Tongue (tissue), 2 donors: ENCODE results near the gene MARCKS. TPM values are rescaled to one million over a fixed set of nuclear protein-coding genes. Genes with fewer than 3 reads are reported as not detected.
A peak's percentile ranks its signal among the peaks of the same experiment; 100 is the strongest.
"Not testable (repeated sequence)": the region's sequence is repeated elsewhere in the genome, so short reads cannot be mapped to it uniquely, and the experiment has no call there.

Source experiments
- DNase-seq: peaks from one replicate; pipeline ENCODE4 v3.0.0-alpha.2; 2015
- total RNA-seq: library from RNA; depleted of rRNA; stranded (reverse); fragments of >200 nt; gene quantifications from one replicate; pipeline ENCODE4 v1.2.3, GENCODE V29; 2014

The MARCKS gene
- total RNA-seq, 1 donor from 2014 or later, result 127 TPM

- DNase-seq, result peak; percentile 38
These were observed 26.9 kb downstream of the MARCKS start for GRCh38 chr6:113884011-113884410.

- DNase-seq, result no peak
These were observed 29.4 kb downstream of the MARCKS start for GRCh38 chr6:113886512-113886911.

GRCh38 chr6:113888493-113888892, 31.3 kb downstream of the MARCKS start:
- no peak for DNase-seq

GRCh38 chr6:113888956-113889630, 31.9 kb downstream of the MARCKS start:
- DNase-seq, result peak; percentile 56

GRCh38 chr6:113893451-113893850, 36.3 kb downstream of the MARCKS start:
- DNase-seq, result no peak

GRCh38 chr6:113893866-113894265, 36.7 kb downstream of the MARCKS start:
- DNase-seq, result no peak

GRCh38 chr6:113894712-113895674, 37.8 kb downstream of the MARCKS start:
- peak; percentile 34 for DNase-seq

- peak; percentile 21 for DNase-seq
These were observed 44.3 kb downstream of the MARCKS start for GRCh38 chr6:113901482-113901881.

- peak; percentile 85 for DNase-seq
These were observed 46.7 kb downstream of the MARCKS start for GRCh38 chr6:113903666-113904330.

GRCh38 chr6:113907102-113907815, 50.1 kb downstream of the MARCKS start:
- no peak for DNase-seq

GRCh38 chr6:113908801-113909200, 51.7 kb downstream of the MARCKS start:
- no peak for DNase-seq

GRCh38 chr6:113909224-113909856, 52.2 kb downstream of the MARCKS start:
- DNase-seq, result peak; percentile 91

GRCh38 chr6:113910285-113910684, 53.1 kb downstream of the MARCKS start:
- DNase-seq, result not testable (repeated sequence)

Other genes with a start within 250 kb of the MARCKS start
- 109 TPM for gene HDAC2, start 113.8 kb downstream of the MARCKS start, total RNA-seq